ENCODE results near the gene TMEM88.

TMEM88 gene

DNA sequence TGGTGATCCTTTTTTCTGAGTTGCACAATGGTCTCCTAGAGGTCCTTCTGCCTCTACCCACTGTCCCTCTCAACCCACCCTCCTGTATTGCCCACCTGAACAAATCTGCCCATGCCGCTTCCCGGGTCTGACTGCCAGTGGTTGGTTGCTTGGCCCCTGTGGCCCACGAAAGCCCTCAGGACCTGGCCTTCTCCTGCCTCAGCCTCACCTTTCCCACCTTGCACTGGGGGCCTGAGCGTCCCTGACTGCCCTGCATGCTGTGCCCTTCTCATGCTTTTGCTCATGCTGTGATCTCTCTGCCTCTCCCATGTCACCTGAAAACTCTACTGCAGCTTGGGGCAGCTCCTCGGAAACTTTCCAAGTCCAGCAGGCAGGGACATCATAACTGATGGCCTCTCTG lies 34.6 kb upstream of the TMEM88 start:
- peaks cover 77% of the 10 kb centered on the region for H3K27me3 Mint-ChIP-seq (ENCODE audit: low read depth, poor library complexity)
- H3K4me1 Mint-ChIP-seq, result peaks cover under 1% of the 10 kb centered on the region
- no peak overlapping the region for H3K27ac Mint-ChIP-seq

GRCh38 chr17:7822126-7822525 lies 32.7 kb upstream of the TMEM88 start:
- H3K4me1 Mint-ChIP-seq, result peaks cover 8% of the 10 kb centered on the region
- H3K36me3 Mint-ChIP-seq (ENCODE audit: low read depth), result no peaks in the 10 kb centered on the region
- H3K9me3 Mint-ChIP-seq, result no peaks in the 10 kb centered on the region
- DNase-seq, result no peak
- H3K4me3 Mint-ChIP-seq, result no peak overlapping the region
- TF ChIP-seq CTCF (IDR thresholded peaks at IDR 0.05), result no peak
- peaks cover 79% of the 10 kb centered on the region for H3K27me3 Mint-ChIP-seq (ENCODE audit: low read depth, poor library complexity)
- H3K27ac Mint-ChIP-seq, result no peak overlapping the region

More for the DNA sequence above, 34.6 kb upstream of the TMEM88 start:
- Mint-ChIP-seq H3K4me3 (no peak overlapping the region), H3K9me3 (no peaks in the 10 kb centered on the region), H3K36me3 (ENCODE audit: low read depth) (no peaks in the 10 kb centered on the region)
- TF ChIP-seq CTCF (IDR thresholded peaks at IDR 0.05), result no peak
- no peak for DNase-seq

DNA sequence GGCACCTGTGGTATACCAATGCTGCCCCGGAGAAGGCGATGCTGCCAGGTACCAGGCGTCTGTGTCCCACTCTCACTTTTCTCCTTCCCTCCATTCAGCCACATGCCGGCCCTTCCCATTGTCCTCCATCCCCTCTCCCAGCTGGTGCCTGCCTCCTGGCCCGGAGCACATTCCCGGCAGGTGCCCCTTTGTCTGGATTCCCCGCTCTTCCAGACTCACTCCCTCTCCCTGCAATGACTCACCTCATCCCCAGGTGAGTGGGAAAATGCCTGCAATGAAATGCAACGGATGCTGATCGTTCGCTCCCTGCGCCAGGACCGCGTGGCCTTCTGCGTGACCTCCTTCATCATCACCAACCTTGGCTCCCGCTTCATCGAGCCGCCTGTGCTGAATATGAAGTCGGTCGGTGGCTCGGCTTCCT lies 31.3 kb upstream of the TMEM88 start:
- Mint-ChIP-seq H3K4me3 (no peak overlapping the region), H3K9me3 (no peaks in the 10 kb centered on the region), H3K27me3 (ENCODE audit: low read depth, poor library complexity) (peaks cover 84% of the 10 kb centered on the region), H3K4me1 (peaks cover 8% of the 10 kb centered on the region), H3K36me3 (ENCODE audit: low read depth) (no peaks in the 10 kb centered on the region), H3K27ac (no peak overlapping the region)
- no peak for DNase-seq
- TF ChIP-seq CTCF (IDR thresholded peaks at IDR 0.05), result no peak

DNA sequence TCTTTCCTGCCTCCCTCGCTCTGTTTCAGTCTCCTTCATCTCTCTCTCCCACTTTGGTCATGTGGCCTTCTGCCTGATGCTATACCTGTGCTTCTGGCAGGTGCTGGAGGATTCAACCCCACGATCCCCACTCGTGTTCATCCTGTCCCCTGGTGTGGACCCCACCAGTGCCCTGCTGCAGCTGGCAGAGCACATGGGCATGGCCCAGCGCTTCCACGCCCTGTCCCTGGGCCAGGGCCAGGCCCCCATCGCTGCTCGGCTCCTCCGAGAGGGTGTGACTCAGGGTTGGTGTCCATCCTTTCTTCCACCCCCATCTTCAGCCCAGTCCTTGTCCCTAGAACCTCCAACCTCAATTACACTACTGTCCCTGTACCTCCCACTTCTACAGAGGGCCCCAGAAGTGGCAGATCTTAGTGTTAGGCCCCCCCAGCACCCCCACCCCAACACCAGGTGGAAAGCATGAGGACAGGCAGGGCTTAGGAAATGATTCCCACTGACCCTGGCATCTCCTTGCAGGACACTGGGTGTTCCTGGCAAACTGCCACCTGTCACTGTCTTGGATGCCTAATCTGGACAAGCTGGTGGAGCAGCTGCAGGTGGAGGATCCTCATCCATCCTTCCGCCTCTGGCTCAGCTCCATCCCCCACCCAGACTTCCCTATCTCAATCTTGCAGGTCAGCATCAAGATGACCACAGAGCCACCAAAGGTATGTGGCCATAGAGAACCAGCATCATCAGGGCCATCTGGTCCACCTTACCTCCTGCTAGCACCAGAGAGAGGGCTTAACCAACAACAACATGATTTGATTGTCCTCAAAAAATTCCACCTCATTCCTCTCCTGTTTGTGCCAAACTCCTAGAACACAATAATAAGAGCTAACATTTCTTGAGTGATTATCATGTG lies 30.6 kb upstream of the TMEM88 start:
- Mint-ChIP-seq H3K9me3 (no peaks in the 10 kb centered on the region), H3K4me3 (no peak overlapping the region), H3K4me1 (peaks cover 8% of the 10 kb centered on the region), H3K27ac (no peak overlapping the region), H3K36me3 (ENCODE audit: low read depth) (no peaks in the 10 kb centered on the region), H3K27me3 (ENCODE audit: low read depth, poor library complexity) (peaks cover 84% of the 10 kb centered on the region)
- DNase-seq, result no peak
- no peak for TF ChIP-seq CTCF (IDR thresholded peaks at IDR 0.05)

- Mint-ChIP-seq H3K27ac (no peak overlapping the region), H3K4me1 (peaks cover 8% of the 10 kb centered on the region), H3K9me3 (no peaks in the 10 kb centered on the region), H3K4me3 (no peak overlapping the region), H3K27me3 (ENCODE audit: low read depth, poor library complexity) (peaks cover 84% of the 10 kb centered on the region), H3K36me3 (ENCODE audit: low read depth) (no peaks in the 10 kb centered on the region)
- no peak for DNase-seq
- TF ChIP-seq CTCF (IDR thresholded peaks at IDR 0.05), result no peak
Measured at GRCh38 chr17:7825206-7825990, 29.5 kb upstream of the TMEM88 start.

Data from nephron progenitor cell (in vitro differentiated cells).